Colonic mucosa (tissue), 4 donors: ENCODE data around the gene FRMPD2. TPM values are rescaled to one million over a fixed set of nuclear protein-coding genes. Genes with fewer than 3 reads are reported as not detected.
A peak's percentile ranks its signal among the peaks of the same experiment; 100 is the strongest.

Experiments
- DNase-seq: peaks from one replicate; pipeline ENCODE4 v3.0.0-alpha.2; 2020
- H3K27ac ChIP-seq: fragments of 200-600 bp; one replicate; pipeline ENCODE4 v1.8.0; 2021
- H3K27me3 ChIP-seq: fragments of 200-600 bp; one replicate; pipeline ENCODE4 v1.8.0; 2021
- H3K36me3 ChIP-seq: fragments of 200-600 bp; one replicate; pipeline ENCODE4 v1.8.0; 2021
- H3K4me1 ChIP-seq: fragments of 200-600 bp; one replicate; pipeline ENCODE4 v1.8.0; 2021; ENCODE audit warnings: mild to moderate bottlenecking
- H3K4me3 ChIP-seq: fragments of 200-600 bp; one replicate; pipeline ENCODE4 v1.8.0; 2021
- H3K9ac ChIP-seq, 2 donors: one replicate each; pipeline ENCODE4 v1.7.0; 2013; ENCODE audit warnings: control low read depth in 2 of 2, low read depth in 2 of 2, low read length in 2 of 2
- H3K9me3 ChIP-seq: fragments of 200-600 bp; one replicate; pipeline ENCODE4 v1.8.0; 2021
- intact Hi-C: fragments of 100-400 bp; cut with DNase I; formaldehyde crosslinking; loops from one replicate; pipeline ENCODE4 v1.14.1; 2022
- total RNA-seq, 2 donors: library from RNA; stranded (reverse); fragmentation: NEBNext Ultra II Directional in 1 of 2; extraction: Animal tissue kit (Norgen Biotek cat#: 25700) in 1 of 2; gene quantifications; one replicate each; pipeline ENCODE4 v1.2.1, GENCODE V29; 2021
- TF ChIP-seq, protein P1 (sequence below): fragments of 200-600 bp; IDR thresholded peaks from one replicate; pipeline ENCODE4 v1.8.0; 2022; ENCODE audit warnings: antibody characterized with exemption, mild to moderate bottlenecking
- donor health status: healthy.
- donor health status: DM: no; HTN: no; CAD: no.
- donor health status: DM: no; HTN: no; CAD: no.

FRMPD2 gene
- total RNA-seq, 2 donors from 2014 or later, result 0.35 TPM; not detected in 1

DNA sequence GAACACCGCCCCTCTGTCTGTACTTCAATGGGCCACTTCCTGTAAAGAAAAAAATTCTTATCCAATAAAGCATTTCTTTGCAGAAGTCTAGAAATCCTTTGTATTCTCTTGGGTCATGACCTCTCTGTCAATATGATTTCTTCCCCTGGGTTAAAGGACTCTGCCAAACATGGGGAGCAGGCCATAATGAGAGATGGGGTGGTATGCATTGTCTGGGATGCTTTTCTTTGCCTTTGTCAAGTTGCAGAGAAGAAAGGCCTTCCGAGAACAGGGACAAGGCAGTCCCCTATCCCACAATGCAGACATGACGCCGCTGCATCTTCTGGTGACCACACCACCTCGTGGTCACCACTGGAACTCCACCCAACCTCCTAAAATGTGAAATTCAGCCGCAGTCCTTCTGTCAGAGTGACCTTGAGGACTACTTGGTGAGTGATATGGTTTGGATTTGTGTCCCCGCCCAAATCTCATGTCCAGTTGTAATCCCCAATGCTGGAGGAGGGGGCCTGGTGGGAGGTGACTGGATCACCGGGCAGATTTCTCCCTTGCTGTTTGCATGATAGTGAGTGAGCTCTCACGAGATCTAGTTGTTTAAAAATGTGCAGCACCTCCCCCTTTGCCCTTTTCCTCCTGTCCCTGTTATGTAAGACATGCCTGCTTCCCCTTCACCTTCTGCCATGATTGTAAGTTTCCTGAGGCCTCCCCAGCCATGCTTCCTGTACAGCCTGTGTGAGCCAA lies 15.2 kb upstream of the FRMPD2 start:
- DNase-seq, result peak; percentile 50
- Histone ChIP-seq H3K27me3 (no peaks in the 10 kb centered on the region), H3K27ac (no peak overlapping the region), H3K36me3 (no peaks in the 10 kb centered on the region), H3K4me3 (no peak overlapping the region), H3K4me1 (no peaks in the 10 kb centered on the region), H3K9me3 (no peaks in the 10 kb centered on the region), H3K9ac (no peak overlapping the region)
- TF ChIP-seq, protein P1, sequence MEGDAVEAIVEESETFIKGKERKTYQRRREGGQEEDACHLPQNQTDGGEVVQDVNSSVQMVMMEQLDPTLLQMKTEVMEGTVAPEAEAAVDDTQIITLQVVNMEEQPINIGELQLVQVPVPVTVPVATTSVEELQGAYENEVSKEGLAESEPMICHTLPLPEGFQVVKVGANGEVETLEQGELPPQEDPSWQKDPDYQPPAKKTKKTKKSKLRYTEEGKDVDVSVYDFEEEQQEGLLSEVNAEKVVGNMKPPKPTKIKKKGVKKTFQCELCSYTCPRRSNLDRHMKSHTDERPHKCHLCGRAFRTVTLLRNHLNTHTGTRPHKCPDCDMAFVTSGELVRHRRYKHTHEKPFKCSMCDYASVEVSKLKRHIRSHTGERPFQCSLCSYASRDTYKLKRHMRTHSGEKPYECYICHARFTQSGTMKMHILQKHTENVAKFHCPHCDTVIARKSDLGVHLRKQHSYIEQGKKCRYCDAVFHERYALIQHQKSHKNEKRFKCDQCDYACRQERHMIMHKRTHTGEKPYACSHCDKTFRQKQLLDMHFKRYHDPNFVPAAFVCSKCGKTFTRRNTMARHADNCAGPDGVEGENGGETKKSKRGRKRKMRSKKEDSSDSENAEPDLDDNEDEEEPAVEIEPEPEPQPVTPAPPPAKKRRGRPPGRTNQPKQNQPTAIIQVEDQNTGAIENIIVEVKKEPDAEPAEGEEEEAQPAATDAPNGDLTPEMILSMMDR, result peak; percentile 73
- intact Hi-C loops, result loop anchor here (5.0 kb wide), 1 partner anchor 72 kb away; no protein-coding TSS in a partner anchor

DNA sequence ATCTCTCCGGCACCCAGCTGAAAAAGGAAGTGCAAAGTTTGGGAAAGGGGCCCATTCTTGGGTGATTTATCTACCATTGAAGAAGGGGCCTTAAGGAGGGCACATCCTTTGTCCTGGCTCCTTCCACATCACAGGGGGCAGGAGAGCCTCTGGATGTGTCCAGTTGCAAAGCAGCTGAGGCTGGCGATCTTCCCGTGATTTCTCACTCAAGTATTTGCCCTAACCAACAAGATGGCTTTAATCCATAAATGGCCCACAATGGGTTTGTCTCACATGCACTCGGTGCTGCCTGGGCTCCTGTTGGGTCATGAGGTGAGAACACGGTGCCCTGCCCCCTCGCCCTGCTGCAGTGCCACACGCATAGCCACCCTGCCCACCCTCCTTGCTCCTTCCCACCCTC lies 14.2 kb upstream of the FRMPD2 start:
- H3K27me3 ChIP-seq, result no peaks in the 10 kb centered on the region
- no peaks in the 10 kb centered on the region for H3K4me1 ChIP-seq
- no peak for DNase-seq
- H3K4me3 ChIP-seq, result no peak overlapping the region
- TF ChIP-seq, protein P1, result no peak
- intact Hi-C loops, result loop anchor here (5.0 kb wide), 1 partner anchor 71 kb away; no protein-coding TSS in a partner anchor
- no peaks in the 10 kb centered on the region for H3K9me3 ChIP-seq
- H3K9ac ChIP-seq, result no peak overlapping the region
- no peaks in the 10 kb centered on the region for H3K36me3 ChIP-seq
- no peak overlapping the region for H3K27ac ChIP-seq

DNA sequence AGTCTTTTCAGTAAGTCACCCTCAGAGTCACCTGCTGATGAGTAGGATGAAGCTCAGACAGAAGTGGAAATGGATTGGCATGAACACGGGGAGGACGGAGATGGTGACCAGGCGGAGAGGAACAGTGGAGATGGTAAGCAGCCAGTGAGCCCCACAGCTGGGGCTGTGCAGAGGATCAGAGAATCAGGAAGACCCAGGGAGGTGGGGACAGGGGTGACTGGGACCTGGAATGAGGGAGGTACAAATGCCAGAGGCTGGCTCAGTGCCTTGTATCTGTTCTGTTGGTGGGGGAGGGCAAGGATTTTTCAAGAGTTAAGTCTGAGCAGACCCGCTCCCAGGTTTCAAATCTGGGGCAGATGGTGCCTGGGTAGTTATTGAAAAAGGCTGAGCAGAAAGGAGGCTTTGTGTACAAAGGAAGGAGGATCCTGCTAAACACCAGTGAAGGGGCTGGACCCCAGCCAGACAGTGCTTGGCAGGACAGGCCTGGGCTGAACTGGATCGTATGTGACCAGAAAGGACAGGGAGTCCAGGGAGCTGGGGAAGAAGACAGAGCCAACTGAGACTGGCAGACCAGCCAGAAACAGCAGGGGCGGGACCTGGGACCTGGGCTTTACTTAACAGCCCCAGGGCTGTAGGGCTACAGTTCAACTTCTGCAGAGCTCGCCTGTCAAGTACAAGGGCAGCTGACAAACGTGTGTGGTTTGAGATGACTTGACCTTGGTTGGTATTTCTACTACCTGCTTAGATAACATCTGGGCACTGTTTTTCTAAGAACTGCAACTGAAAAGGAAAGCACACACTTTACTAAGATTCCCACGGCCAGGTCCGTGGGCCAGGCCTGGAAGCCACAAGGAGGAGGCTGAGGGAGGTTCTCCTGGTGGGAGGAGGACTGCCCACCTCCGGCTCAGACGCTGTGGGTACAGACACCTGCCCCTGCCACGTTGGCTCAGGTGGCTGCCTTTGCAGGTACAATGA lies 13.2 kb upstream of the FRMPD2 start:
- TF ChIP-seq, protein P1, result no peak
- Histone ChIP-seq H3K9ac (no peak overlapping the region), H3K27me3 (no peaks in the 10 kb centered on the region), H3K4me1 (no peaks in the 10 kb centered on the region), H3K36me3 (no peaks in the 10 kb centered on the region), H3K27ac (no peak overlapping the region), H3K4me3 (no peak overlapping the region), H3K9me3 (no peaks in the 10 kb centered on the region)
- DNase-seq, result no peak
- intact Hi-C loops, result loop anchor here (5.0 kb wide), 1 partner anchor 70 kb away; no protein-coding TSS in a partner anchor

DNA sequence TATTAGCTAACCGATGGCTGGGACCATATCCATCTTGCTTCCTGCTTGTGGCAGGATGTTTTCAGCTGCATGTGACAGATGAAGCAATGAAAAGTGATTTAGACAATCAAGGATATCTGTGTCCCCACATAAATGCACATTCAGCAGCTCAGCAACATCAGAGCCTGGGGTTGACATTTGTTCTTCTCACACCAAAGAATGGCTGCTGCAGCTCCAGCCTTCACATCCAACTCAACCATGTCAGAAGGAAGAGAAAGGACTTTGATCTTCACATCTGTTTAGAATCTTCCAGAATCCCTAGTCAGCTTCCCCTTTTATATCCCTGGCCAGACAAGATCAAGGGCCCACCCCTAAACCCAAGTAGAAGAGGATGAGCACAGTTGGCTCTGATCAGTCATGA lies 11.9 kb upstream of the FRMPD2 start:
- no peaks in the 10 kb centered on the region for H3K4me1 ChIP-seq
- H3K9ac ChIP-seq, result no peak overlapping the region
- no peak for DNase-seq
- no peak overlapping the region for H3K27ac ChIP-seq
- intact Hi-C loops, result loop anchor here (5.0 kb wide), 1 partner anchor 69 kb away; no protein-coding TSS in a partner anchor
- TF ChIP-seq, protein P1, result no peak
- H3K4me3 ChIP-seq, result no peak overlapping the region
- no peaks in the 10 kb centered on the region for H3K36me3 ChIP-seq
- H3K27me3 ChIP-seq, result no peaks in the 10 kb centered on the region
- no peaks in the 10 kb centered on the region for H3K9me3 ChIP-seq

GRCh38 chr10:48285710-48286109 lies 11.2 kb upstream of the FRMPD2 start:
- no peaks in the 10 kb centered on the region for H3K9me3 ChIP-seq
- intact Hi-C loops, result loop anchor here (5.0 kb wide), 1 partner anchor 68 kb away; no protein-coding TSS in a partner anchor
- H3K9ac ChIP-seq, result no peak overlapping the region
- H3K27me3 ChIP-seq, result no peaks in the 10 kb centered on the region
- H3K4me1 ChIP-seq, result no peaks in the 10 kb centered on the region
- no peaks in the 10 kb centered on the region for H3K36me3 ChIP-seq
- TF ChIP-seq, protein P1, result no peak
- H3K27ac ChIP-seq, result no peak overlapping the region
- H3K4me3 ChIP-seq, result no peak overlapping the region
- DNase-seq, result no peak
